Neural cell (in vitro differentiated cells): ENCODE results near the gene RPSA. TPM values are rescaled to one million over a fixed set of nuclear protein-coding genes. Genes with fewer than 3 reads are reported as not detected.

ENCODE experiments used
- H2AFZ ChIP-seq: fragments of 200-600, 300-800 bp; sonication (generic), shearing (Covaris generic); 2 replicates; pipeline ENCODE4 v1.6.0; 2014; ENCODE audit warnings: low read depth, mild to moderate bottlenecking, antibody characterized with exemption, low read length, moderate library complexity
- H3F3A ChIP-seq: fragments of 200-600 bp; shearing (Covaris generic); 2 replicates; pipeline ENCODE4 v1.6.1; 2016; ENCODE audit warnings: mild to moderate bottlenecking, moderate library complexity, mixed read lengths, antibody characterized with exemption, low read length; ENCODE audit not compliant: insufficient read depth, poor library complexity, severe bottlenecking
- H3K27ac ChIP-seq: fragments of 200-600, 300-800 bp; sonication (generic), shearing (Covaris generic); 2 replicates; pipeline ENCODE4 v1.5.1; 2014; ENCODE audit warnings: mild to moderate bottlenecking, low read length, moderate library complexity
- H3K27me3 ChIP-seq: fragments of 300-800, 200-600 bp; sonication (generic), shearing (Covaris generic); 2 replicates; pipeline ENCODE4 v1.6.0; 2014; ENCODE audit warnings: mild to moderate bottlenecking, low read depth, low read length, moderate library complexity; ENCODE audit not compliant: insufficient read depth
- H3K36me3 ChIP-seq: fragments of 300-800, 200-600 bp; sonication (generic), shearing (Covaris generic); 2 replicates; pipeline ENCODE4 v1.5.1; 2014; ENCODE audit warnings: mild to moderate bottlenecking, antibody characterized with exemption, low read length, moderate library complexity; ENCODE audit not compliant: insufficient read depth
- H3K4me2 ChIP-seq: fragments of 300-800, 200-600 bp; sonication (generic), shearing (Covaris generic); 2 replicates; pipeline ENCODE4 v1.6.0; 2014; ENCODE audit warnings: mild to moderate bottlenecking, low read length
- H3K4me3 ChIP-seq: fragments of 300-800, 200-600 bp; sonication (generic), shearing (Covaris generic); 2 replicates; pipeline ENCODE4 v1.5.1; 2014; ENCODE audit warnings: mild to moderate bottlenecking, low read length, moderate library complexity
- H3K79me2 ChIP-seq: fragments of 200-600 bp; shearing (Covaris generic); replicated peaks from 2 replicates; pipeline ENCODE4 v1.6.0; 2014; ENCODE audit warnings: mild to moderate bottlenecking, low read length, moderate library complexity; ENCODE audit not compliant: insufficient read depth
- H3K9ac ChIP-seq: fragments of 300-800, 200-600 bp; sonication (generic), shearing (Covaris generic); 2 replicates; pipeline ENCODE4 v1.6.1; 2016; ENCODE audit warnings: mild to moderate bottlenecking, low read length, mixed read lengths
- H3K9me2 ChIP-seq: fragments of 200-600 bp; shearing (Covaris generic); 2 replicates; pipeline ENCODE4 v1.6.1; 2016; ENCODE audit warnings: mild to moderate bottlenecking, low read length, mixed read lengths; ENCODE audit not compliant: insufficient read depth
- H3K9me3 ChIP-seq: fragments of 200-600, 300-800 bp; sonication (generic), shearing (Covaris generic); 2 replicates; pipeline ENCODE4 v1.6.1; 2016; ENCODE audit warnings: mild to moderate bottlenecking, mixed run types, low read length, moderate library complexity, mixed read lengths
- H4K20me1 ChIP-seq: fragments of 200-600 bp; shearing (Covaris generic); 2 replicates; pipeline ENCODE4 v1.6.1; 2016; ENCODE audit warnings: mild to moderate bottlenecking, mixed run types; ENCODE audit not compliant: insufficient read depth
- EP300 ChIP-seq: fragments of 450-650 bp; conservative IDR thresholded peaks from 2 replicates; pipeline ENCODE4 v1.6.1; 2014; ENCODE audit warnings: antibody characterized with exemption, mild to moderate bottlenecking, moderate library complexity; ENCODE audit not compliant: poor library complexity, severe bottlenecking
- EZH2 ChIP-seq: fragments of 200-600, 300-800 bp; shearing (Covaris generic), sonication (generic); IDR thresholded peaks from 2 replicates; pipeline ENCODE4 v1.6.1; 2014; ENCODE audit warnings: antibody characterized with exemption, low read length, borderline replicate concordance, mild to moderate bottlenecking; ENCODE audit not compliant: insufficient read depth, poor library complexity, severe bottlenecking
- MXI1 ChIP-seq: fragments of 450-650 bp; conservative IDR thresholded peaks from 2 replicates; pipeline ENCODE4 v1.6.1; 2014; ENCODE audit warnings: antibody characterized with exemption, mild to moderate bottlenecking; ENCODE audit not compliant: poor library complexity, severe bottlenecking
- POLR2AphosphoS5 ChIP-seq: IDR thresholded peaks from 2 replicates; pipeline ENCODE4 v1.6.1; 2012
- RAD21 ChIP-seq: fragments of 450-650 bp; conservative IDR thresholded peaks from 2 replicates; pipeline ENCODE4 v1.6.1; 2014; ENCODE audit warnings: antibody characterized with exemption, mild to moderate bottlenecking, moderate library complexity
- SMC3 ChIP-seq: fragments of 450-650 bp; conservative IDR thresholded peaks from 2 replicates; pipeline ENCODE4 v1.6.1; 2014; ENCODE audit warnings: antibody characterized with exemption, mild to moderate bottlenecking, moderate library complexity; ENCODE audit not compliant: poor library complexity
- TAF1 ChIP-seq: IDR thresholded peaks from 2 replicates; pipeline ENCODE4 v1.6.1; 2012; ENCODE audit warnings: low read depth
- polyA plus RNA-seq: library from polyadenylated mRNA; depleted of rRNA; stranded (reverse); fragments of >200 nt; gene quantifications from 2 replicates; pipeline ENCODE4 v1.2.3, GENCODE V29; 2014
- TF ChIP-seq, protein P1 (sequence below): IDR thresholded peaks from 2 replicates; pipeline ENCODE4 v1.6.1; 2012; ENCODE audit warnings: borderline replicate concordance
- TF ChIP-seq, protein P2 (sequence below): fragments of 450-650 bp; IDR thresholded peaks from 2 replicates; pipeline ENCODE4 v1.5.1; 2014; ENCODE audit warnings: antibody characterized with exemption, mild to moderate bottlenecking, moderate library complexity; ENCODE audit not compliant: poor library complexity, severe bottlenecking

RPSA gene
- polyA plus RNA-seq, 1 donor from 2014 or later, result 1,629 TPM

DNA sequence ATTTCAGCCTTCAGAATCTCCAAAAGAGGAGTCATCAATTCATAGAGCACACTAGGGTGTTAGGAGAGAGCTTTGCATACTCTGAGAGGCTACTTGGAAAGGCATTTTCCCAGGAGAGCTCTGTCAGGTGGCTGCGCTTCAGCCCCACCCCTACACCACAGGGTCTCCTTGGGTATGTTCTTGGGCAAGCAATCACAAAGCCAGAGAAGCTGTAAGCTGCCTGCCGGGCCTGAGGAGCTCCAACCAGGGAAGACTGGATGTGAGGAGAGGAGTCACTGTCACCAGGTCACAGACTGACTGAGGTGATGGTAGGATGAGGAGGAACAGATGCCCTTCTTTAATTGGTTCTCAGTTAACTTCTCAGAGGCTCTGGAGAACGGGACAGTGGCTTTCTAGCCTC lies 9.8 kb upstream of the RPSA start:
- no peaks in the 10 kb centered on the region for H3K9me3 ChIP-seq
- no peaks in the 10 kb centered on the region for H3K9me2 ChIP-seq
- H3F3A ChIP-seq, result no peaks in the 10 kb centered on the region
- H3K27me3 ChIP-seq, result no peaks in the 10 kb centered on the region
- H4K20me1 ChIP-seq, result no peaks in the 10 kb centered on the region
- TF ChIP-seq EZH2, result no peak
- H3K9ac ChIP-seq, result no peak overlapping the region
- H2AFZ ChIP-seq, result no peak overlapping the region
- no peak overlapping the region for H3K4me2 ChIP-seq
- no peak overlapping the region for H3K4me3 ChIP-seq
- H3K79me2 ChIP-seq, result no peaks in the 10 kb centered on the region
- no peak overlapping the region for H3K27ac ChIP-seq
- H3K36me3 ChIP-seq, result no peaks in the 10 kb centered on the region

DNA sequence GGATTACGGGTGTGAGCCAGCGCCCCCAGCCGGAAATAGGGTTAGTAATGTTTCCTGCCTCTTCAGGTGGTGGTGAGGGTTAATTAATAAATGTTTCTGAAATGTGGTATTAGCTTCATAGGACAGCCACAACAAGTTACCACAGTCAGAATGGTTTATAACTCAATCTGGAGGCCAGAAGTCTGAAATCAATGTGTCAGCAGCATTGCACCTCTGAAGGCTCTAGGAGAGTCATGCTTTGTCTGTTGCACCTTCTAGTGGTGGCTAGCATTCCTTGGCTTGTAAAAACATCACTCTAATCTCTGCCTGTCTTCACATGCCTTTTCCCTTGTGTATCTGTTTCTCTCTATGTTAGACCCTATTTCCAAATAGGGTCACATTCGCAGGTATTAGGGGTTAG lies 7.8 kb upstream of the RPSA start:
- Histone ChIP-seq H3F3A (no peaks in the 10 kb centered on the region), H3K27ac (no peak overlapping the region), H3K4me3 (no peak overlapping the region), H3K9ac (no peak overlapping the region), H3K9me3 (no peaks in the 10 kb centered on the region), H4K20me1 (no peaks in the 10 kb centered on the region), H3K4me2 (no peak overlapping the region), H3K9me2 (no peaks in the 10 kb centered on the region), H3K36me3 (no peaks in the 10 kb centered on the region), H2AFZ (no peak overlapping the region), H3K79me2 (no peaks in the 10 kb centered on the region), H3K27me3 (no peaks in the 10 kb centered on the region)
- TF ChIP-seq TAF1 (no peak), SMC3 (no peak), EP300 (no peak), RAD21 (no peak)

DNA sequence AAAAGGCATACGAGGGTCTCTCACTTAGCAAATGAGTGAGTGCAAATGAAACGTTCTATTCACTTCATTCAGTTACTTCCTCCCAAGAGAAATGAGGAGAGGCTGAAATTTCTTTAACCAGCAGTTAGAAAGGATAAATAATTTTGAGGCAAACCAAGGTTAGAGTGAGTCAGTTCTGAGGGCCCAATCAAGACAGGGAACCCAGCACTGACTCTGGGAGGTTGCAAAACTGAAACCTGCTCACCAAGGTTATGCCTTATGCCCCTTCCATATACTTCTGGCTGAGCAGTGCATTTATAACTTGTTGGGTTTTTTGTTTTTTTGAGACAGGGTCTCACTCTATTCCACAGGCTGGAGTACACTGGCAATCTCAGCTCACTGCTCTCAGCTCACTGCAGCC lies 4.5 kb upstream of the RPSA start:
- no peak for TF ChIP-seq TAF1
- TF ChIP-seq, protein P1, sequence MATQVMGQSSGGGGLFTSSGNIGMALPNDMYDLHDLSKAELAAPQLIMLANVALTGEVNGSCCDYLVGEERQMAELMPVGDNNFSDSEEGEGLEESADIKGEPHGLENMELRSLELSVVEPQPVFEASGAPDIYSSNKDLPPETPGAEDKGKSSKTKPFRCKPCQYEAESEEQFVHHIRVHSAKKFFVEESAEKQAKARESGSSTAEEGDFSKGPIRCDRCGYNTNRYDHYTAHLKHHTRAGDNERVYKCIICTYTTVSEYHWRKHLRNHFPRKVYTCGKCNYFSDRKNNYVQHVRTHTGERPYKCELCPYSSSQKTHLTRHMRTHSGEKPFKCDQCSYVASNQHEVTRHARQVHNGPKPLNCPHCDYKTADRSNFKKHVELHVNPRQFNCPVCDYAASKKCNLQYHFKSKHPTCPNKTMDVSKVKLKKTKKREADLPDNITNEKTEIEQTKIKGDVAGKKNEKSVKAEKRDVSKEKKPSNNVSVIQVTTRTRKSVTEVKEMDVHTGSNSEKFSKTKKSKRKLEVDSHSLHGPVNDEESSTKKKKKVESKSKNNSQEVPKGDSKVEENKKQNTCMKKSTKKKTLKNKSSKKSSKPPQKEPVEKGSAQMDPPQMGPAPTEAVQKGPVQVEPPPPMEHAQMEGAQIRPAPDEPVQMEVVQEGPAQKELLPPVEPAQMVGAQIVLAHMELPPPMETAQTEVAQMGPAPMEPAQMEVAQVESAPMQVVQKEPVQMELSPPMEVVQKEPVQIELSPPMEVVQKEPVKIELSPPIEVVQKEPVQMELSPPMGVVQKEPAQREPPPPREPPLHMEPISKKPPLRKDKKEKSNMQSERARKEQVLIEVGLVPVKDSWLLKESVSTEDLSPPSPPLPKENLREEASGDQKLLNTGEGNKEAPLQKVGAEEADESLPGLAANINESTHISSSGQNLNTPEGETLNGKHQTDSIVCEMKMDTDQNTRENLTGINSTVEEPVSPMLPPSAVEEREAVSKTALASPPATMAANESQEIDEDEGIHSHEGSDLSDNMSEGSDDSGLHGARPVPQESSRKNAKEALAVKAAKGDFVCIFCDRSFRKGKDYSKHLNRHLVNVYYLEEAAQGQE, result no peak
- no peak for TF ChIP-seq RAD21
- TF ChIP-seq EZH2, result no peak
- TF ChIP-seq POLR2AphosphoS5, result no peak
- TF ChIP-seq SMC3, result no peak
- no peak for TF ChIP-seq EP300
- TF ChIP-seq MXI1, result no peak
- TF ChIP-seq, protein P2, sequence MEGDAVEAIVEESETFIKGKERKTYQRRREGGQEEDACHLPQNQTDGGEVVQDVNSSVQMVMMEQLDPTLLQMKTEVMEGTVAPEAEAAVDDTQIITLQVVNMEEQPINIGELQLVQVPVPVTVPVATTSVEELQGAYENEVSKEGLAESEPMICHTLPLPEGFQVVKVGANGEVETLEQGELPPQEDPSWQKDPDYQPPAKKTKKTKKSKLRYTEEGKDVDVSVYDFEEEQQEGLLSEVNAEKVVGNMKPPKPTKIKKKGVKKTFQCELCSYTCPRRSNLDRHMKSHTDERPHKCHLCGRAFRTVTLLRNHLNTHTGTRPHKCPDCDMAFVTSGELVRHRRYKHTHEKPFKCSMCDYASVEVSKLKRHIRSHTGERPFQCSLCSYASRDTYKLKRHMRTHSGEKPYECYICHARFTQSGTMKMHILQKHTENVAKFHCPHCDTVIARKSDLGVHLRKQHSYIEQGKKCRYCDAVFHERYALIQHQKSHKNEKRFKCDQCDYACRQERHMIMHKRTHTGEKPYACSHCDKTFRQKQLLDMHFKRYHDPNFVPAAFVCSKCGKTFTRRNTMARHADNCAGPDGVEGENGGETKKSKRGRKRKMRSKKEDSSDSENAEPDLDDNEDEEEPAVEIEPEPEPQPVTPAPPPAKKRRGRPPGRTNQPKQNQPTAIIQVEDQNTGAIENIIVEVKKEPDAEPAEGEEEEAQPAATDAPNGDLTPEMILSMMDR, result no peak
- H2AFZ ChIP-seq, result no peak overlapping the region
- no peak overlapping the region for H3K4me3 ChIP-seq
- no peaks in the 10 kb centered on the region for H4K20me1 ChIP-seq
- H3K9me2 ChIP-seq, result no peaks in the 10 kb centered on the region
- H3K27ac ChIP-seq, result no peak overlapping the region
- no peak overlapping the region for H3K4me2 ChIP-seq
- no peaks in the 10 kb centered on the region for H3F3A ChIP-seq
- peaks cover 1% of the 10 kb centered on the region for H3K79me2 ChIP-seq
- no peaks in the 10 kb centered on the region for H3K27me3 ChIP-seq
- H3K36me3 ChIP-seq, result no peaks in the 10 kb centered on the region
- H3K9me3 ChIP-seq, result no peaks in the 10 kb centered on the region
- H3K9ac ChIP-seq, result no peak overlapping the region
